T1000 (cell line): ENCODE results near the gene HDGF.

ENCODE experiments used
- DNase-seq: peaks from one replicate; lab custom pipeline; 2025; ENCODE audit warnings: mixed read lengths; lab: John Stamatoyannopoulos, UW

HDGF gene

DNA sequence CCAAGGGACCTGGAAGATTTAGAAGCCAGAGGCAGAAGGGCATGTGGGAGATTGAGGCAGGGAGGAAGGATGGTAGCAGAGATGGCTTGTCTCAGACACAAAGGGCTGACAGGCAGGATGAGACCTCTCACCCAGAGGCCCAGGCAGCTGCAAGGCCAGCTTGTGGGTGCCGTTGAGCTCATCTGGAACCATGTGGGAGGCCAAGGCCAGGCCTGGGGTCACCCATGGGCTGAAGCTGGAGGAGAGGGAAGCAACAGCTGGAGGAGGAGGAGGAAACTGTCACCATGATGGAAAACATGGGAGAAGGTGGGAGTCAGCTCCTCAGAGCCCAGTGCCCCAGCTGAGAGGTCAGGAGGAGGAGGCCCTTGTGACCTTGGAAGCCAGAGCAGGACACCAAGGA is 52.5 kb downstream of the HDGF start:
- no peak for DNase-seq

DNA sequence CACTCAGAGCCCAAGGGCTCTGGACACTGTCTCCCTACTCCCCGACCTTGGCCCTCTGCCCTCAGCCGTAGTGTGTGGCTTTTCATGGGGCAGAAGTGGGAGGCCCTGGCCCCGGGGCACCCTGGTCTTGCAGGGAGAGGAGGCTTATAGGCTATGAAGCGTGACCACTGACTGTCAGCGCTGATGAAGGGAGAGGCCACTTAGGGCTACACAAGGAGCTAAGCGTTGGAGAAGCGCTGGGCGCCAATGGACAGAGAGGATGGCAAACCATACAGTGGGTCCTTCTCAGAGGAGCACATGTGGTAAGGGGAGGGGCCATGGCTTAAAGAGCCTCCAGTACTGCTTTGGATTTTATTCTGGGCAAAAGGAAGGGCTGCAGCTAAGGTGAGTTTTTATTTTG is 54.0 kb downstream of the HDGF start:
- DNase-seq, result no peak

DNA sequence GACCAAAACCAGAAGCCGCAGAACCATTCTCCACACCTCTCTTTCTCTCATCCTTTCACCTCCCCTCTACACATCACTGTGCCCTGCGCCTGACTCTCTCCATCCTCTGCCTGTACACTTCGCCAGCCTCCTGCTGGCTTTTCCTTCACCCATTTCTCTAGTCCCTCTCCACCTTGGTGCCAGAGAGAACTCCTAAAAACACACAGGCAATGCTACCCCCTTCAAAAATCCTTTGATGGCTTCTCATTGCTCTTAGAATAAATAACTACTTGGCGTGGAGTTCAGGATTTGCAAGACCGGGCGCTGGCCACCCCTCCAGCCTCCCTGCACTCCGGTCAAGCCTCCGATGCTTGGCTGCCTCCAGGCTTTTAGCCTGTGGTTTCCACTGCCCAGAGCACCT is 54.7 kb downstream of the HDGF start:
- no peak for DNase-seq

DNA sequence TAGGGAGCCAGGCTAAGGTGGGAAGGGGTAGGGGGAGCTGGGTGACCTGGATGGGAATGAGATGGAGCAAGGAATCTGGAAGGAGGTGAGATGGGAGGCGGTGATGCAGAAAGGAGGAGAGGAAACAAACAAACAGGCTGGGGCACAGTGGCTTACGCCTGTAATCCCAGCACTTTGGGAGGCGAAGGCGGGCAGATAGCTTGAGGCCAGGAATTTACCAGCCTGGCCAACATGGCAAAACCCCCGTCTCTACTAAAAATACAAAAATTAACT is 56.8 kb downstream of the HDGF start:
- no peak for DNase-seq

DNA sequence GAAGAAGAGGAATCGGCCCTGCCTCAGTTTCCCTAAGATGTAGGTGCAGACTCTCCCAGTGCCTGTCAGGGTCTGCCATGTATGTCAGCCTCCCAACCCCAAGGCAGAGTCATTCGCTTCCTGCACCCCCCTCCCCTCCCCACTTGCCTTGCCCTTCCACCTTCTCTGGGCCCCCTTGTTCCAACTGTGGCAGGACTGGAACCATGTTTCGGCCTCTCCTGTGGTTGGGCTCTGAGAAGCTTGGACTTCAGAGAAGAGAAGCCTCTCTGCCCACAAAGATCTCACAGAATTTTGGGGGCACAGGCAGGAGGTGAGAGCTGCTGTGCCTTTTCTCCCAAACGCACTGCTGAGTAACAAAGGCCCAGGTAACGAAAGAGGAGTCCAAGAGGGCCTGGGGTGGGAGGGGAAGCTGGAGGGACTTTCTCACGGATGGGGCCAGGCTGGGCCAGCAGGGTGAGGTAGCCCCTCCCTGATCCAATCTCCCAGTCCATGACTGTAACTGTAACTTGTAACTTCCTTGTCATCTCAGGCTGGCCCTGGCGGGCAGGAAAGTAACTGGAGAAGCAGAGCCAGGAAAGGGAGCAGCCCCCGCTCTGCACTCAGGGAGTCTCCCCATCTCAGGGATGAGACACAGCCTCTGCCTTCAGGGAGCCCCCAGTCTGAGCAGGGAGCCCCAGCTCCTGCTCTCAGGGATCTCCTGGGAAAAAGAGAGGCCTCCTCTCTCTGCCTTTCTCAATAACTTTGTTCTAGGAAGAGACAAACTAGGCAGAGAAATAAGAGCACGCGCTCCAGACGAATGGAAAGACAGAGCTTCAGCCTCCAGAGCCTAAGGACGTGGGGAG is 57.4 kb downstream of the HDGF start:
- no peak for DNase-seq

DNA sequence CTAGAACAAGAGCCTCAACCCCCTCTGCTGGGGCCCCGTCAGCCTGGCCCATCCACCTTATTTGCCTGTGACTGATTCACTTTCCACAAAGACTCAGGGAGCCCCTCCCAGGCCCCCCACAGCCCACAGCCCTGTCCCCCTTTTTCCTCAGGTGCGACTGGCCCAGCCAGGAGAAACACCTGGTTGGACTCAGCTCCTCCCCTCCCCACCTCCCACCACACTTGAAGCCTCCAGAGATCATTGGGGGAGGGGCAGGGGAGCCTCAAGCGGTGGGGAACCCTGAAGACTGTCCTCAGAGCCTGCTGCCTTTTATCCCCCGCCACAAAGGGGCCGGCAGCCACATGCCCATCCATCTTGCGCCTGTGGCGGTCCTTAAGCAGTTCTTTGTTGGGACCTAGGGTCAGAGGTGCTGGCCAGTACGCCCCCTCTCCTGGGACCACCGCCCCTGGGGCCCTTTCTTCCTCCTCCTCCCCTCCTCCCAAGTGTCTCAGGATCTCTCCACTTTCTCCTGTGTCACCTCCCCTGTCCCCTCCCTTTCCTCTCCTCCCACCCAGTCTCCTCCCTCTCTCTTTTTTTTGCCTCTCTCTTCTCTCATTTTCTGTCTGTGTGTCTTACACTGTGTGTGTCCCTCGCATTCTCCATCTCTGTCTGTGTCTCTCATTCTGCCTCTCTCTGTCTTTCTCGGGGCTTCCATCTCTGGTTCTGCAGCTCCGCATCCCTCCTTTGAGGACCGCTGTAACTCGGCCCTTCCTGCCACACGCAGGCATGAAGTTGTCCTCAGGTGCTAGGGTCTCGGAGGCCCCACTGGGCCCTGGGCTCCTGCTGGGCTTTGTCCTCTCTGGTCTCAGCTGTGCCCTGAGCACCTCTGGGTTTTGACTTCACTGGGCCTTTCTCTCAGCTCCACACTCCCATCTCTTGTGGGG is 58.3 kb downstream of the HDGF start:
- DNase-seq, result no peak

DNA sequence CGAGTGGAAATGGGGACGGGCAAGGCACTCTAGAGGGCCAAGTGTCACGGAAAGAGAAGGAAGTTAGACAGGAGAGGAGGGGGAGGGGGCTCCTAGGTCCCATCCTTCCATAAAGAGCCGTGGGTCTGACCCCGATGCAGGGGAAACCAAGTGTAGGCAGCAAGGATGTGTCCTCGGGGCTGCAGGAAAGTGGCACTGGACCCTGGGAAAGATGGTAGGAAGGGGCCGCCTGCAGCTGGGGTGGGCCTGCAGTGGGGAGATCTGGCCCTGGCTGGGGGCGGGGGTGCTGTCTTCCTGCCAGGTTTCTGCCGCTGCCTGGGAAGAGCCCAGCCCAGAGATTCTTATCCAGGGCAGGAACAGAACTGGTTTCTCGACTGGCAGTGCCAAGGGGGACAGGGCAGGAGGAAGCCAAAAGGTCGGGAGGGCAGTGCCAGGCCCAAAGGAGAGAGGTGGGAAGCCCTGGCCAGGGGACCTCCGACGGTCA is 59.0 kb downstream of the HDGF start:
- DNase-seq, result no peak
